GM18861 (cell line): ENCODE data around the gene WDR31.

Source experiments
- ATAC-seq: cut with Tn5 transposase; IDR thresholded peaks from one replicate; pipeline ENCODE4 v1.9.1; 2021; ENCODE audit not compliant: unreplicated experiment

Gene WDR31

GRCh38 chr9:113341712-113342410 is 1.8 kb upstream of the WDR31 start:
- no peak for ATAC-seq

DNA sequence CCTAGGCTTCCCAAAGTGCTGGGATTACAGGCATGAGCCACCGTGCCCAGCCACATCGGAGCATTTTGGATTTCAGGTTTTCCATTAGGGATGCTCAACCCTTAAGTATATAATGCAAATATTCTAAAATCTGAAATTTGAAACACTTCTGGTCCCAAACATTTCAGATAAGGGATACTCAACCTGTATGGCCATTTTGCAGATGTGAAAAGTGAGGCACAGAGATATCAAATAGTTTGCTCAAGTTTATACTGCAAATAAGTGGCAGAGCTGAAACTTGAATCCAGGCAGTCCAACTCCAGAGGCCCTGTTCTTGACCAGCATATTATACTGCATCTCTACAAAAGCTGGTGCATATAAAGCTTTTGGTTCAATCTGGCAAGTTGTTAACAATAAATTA is 2.4 kb downstream of the WDR31 start:
- ATAC-seq: no peak

DNA sequence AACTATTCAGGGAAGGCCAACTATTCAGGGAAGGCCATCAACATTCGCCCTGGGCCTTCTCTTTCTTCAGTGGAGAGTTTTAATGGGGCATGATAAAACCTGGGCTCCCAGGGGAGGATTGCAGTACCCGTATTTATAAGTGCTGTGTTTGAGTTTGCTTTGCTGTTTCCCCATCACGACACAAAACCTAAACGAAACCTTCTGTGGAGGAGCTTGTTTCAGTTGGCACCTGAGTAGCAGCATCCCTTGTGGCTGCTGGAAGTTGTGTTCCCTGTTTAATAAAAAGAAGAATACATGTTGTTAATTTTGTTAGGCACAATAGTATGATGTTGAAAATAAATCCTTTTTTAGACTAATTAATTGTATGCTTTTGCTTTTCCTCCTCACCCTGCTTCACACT is 8.3 kb downstream of the WDR31 start:
- no peak for ATAC-seq

GRCh38 chr9:113328045-113328782 is 11.9 kb downstream of the WDR31 start:
- ATAC-seq: no peak

- ATAC-seq: no peak
These were observed 13.8 kb downstream of the WDR31 start for GRCh38 chr9:113326230-113326629.

DNA sequence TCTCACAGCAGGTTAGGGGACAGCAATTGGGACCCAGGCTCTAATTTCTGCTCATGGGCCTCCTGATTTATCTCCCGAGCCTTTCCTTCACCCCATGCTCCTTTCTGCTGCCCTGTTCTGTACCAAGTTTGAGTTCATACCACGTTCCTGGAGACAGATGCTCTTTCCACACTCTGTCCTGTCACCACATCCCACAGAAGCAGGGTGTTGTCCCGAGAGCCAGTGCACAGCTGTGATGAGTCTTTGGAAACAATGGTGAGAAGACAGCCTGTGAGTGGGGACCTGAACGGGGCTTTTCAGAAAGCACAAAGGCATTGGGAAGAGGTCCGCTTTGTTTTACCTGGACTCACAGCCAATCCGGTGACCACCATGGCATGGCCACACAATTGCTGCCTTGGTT is 17.4 kb downstream of the WDR31 start:
- ATAC-seq: no peak

DNA sequence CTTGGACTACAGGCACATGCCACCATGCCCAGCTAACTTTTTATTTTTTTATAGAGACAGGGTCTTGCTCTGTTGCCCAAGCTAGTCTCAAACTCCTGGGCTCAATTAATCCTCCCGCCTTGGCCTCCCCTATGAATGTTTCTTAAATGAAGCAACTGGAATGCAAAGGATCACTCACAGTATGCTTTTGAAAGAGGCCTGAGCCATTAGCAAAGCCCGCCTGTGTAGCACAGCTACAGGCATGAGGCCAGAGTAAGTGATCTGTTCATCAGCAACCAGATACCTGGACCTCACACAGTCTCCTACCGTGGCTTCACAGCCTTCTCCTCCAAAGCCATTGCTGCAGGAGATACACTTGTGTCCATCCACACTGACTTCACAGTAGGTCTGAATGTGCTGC is 20.0 kb downstream of the WDR31 start:
- ATAC-seq: no peak

DNA sequence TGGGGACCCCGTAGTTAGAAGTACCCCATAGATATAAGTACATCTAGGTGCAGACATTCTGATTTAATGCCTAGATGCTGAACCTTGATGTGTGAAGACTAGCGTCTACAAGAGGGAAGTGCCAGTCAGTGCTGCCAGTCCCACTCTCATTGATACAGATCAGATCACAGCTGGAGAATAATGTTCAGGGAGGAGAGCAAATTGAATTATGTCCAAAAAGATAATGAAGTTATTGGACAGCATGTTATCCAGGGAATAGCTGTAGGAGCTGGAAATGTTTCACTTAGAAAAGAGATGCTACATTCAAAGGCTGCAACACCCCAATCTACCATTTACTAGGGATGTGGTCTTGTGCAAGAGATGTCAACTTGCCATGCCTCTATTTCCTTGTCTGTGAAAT is 21.0 kb downstream of the WDR31 start:
- no peak for ATAC-seq

DNA sequence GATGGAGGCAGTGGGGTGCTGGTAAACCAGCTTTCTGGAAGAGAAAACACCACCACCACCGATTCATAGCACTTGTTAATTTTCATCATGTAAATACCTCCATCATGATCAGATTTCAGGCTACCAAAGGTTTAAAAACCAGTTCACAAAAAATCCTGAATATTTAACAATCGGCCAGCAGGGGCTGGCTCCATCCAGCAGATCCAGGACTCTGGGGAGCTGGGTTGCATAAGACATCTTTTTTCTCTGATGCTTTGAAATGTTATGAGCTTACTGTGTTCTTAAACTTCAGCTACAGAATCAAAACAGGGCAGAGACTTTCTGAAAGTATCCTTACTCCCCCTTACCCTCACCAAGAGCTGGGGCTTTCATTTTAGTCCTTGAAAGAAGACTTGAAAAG is 22.3 kb downstream of the WDR31 start:
- ATAC-seq: no peak

DNA sequence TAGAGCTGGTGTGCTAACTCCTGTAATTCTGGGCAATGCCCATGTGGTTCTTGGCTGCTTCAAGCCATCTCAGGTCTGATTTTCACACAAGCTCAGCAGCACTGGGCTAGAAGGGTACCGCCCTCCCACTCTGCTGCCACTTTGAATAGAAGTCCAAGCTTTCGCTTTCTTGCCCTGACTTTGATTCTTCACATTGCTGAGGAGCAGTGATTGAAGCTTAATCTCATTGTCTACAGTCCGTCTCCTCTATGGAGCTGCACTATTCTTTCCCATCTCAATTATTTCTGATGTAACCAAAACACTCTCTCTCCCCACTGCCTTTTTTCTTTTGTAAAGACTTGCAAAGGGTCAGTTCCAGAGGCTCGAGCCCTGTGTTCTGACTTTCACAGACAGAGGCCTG is 24.0 kb downstream of the WDR31 start:
- ATAC-seq: no peak

DNA sequence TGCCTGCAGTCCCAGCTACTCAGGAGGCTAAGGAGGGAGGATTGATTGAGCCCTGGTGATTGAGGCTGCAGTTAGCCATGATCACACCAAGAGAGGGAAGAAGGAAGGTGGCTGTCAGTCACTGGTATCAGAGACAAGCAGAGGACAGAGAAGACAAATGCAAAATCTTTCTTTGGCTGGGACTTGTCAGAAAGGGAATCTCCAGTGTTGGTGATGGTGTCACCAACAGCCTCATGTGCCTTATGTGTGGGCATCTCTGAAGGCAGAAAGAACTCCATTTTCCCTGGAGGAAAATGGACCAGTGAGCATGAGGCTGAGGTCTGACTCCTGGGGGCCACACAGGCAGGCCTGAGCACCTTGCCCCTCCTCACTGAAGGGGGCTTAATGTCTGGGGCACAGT is 24.8 kb downstream of the WDR31 start:
- no peak for ATAC-seq

GRCh38 chr9:113313261-113313660 is 26.8 kb downstream of the WDR31 start:
- ATAC-seq: no peak

- no peak for ATAC-seq
These were observed 28.1 kb downstream of the WDR31 start for GRCh38 chr9:113311961-113312360.

GRCh38 chr9:113310538-113310937 is 29.5 kb downstream of the WDR31 start:
- no peak for ATAC-seq

- ATAC-seq: peak; percentile 48
These were observed 30.8 kb downstream of the WDR31 start for GRCh38 chr9:113309204-113309813.

GRCh38 chr9:113307396-113307975 is 32.6 kb downstream of the WDR31 start:
- no peak for ATAC-seq

DNA sequence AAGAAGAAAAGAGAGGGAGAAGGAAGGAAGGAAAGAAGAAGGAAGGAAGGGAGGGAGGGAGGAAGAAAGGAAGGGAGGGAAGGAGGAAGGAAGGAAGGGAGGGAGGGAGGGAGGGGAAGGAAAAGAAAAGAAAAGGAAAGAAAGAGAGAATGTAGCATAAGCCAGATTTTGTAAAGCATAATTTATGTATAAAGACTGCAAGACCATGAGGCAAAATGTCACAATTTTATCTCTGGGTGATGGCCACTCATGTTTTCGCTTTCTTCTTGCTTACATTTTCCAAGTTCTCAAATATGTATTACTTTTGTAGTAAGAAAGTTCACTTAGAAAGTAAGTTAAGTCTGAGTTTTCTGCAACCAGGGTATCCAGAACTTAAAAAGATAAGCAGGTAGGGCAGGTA is 33.5 kb downstream of the WDR31 start:
- ATAC-seq: no peak

GRCh38 chr9:113302792-113303418 is 37.2 kb downstream of the WDR31 start, which contains the start of gene RNF183:
TSS of gene RNF183 (minus strand) at chr9:113303376. CDS start at chr9:113298184, 5,192 bp downstream.
- ATAC-seq: no peak

DNA sequence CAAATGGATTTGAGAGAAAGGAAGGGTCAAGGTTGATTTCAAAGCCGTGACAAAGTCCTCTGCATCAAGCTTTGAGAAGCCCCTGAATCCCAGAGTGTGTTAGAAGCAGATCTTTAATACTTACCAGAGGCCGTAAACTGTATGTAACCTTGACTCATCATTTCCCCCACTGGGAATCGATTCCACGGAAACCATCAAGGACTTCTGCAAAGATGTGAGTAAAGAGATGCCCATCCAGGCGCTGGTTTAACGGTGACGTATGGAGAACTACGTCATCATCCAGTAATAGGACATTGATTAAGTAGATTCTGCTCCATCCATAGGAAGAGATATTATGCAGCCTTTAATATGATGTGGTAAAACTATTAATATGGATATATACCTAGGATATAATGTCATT is 38.5 kb downstream of the WDR31 start:
- ATAC-seq: no peak

GRCh38 chr9:113299800-113300292 is 40.2 kb downstream of the WDR31 start:
- ATAC-seq: no peak
